OCI-LY7 (cell line): ENCODE measurements around the gene DENND1B. TPM values are rescaled to one million over a fixed set of nuclear protein-coding genes. Genes with fewer than 3 reads are reported as not detected.

Source experiments
- BruUV-seq: library from RNA; stranded (reverse); fragments of 400-500 nt; replicated peaks from 2 replicates; lab custom pipeline; 2021; lab: Mats Ljungman, UMichigan
- CTCF ChIA-PET: fragments of 300-600 bp; sonication (Branson Sonifier 250); formaldehyde crosslinking; loops from one replicate; lab custom pipeline; 2022; ENCODE audit warnings: antibody characterized with exemption; ENCODE audit not compliant: unreplicated experiment; lab: Charles Lee
- POLR2A ChIA-PET: fragments of 300-600 bp; sonication (Branson Sonifier 250); formaldehyde crosslinking; loops from one replicate; lab custom pipeline; 2022; ENCODE audit warnings: antibody characterized with exemption; lab: Charles Lee
- DNase-seq: peaks from one replicate; pipeline ENCODE4 v3.0.0-alpha.2; 2015; ENCODE audit warnings: low spot score
- H2AFZ ChIP-seq: fragments of 200-600 bp; sonication (generic), shearing (Covaris generic); 2 replicates; pipeline ENCODE4 v1.6.1; 2014; ENCODE audit warnings: mild to moderate bottlenecking, antibody characterized with exemption, low read length, moderate library complexity
- H3K27ac ChIP-seq: fragments of 200-600 bp; sonication (generic); 2 replicates; pipeline ENCODE4 v1.5.1; 2014; ENCODE audit warnings: mixed run types, low read depth, mild to moderate bottlenecking, moderate library complexity, low read length, inconsistent platforms; ENCODE audit not compliant: poor library complexity, severe bottlenecking
- H3K36me3 ChIP-seq: fragments of 200-600 bp; sonication (generic); 2 replicates; pipeline ENCODE4 v1.6.1; 2014; ENCODE audit warnings: mild to moderate bottlenecking, antibody characterized with exemption, low read length, moderate library complexity, mixed read lengths; ENCODE audit not compliant: insufficient read depth
- H3K4me1 ChIP-seq: fragments of 200-600 bp; sonication (generic); 2 replicates; pipeline ENCODE4 v1.5.1; 2014; ENCODE audit warnings: mild to moderate bottlenecking, low read length; ENCODE audit not compliant: insufficient read depth, poor library complexity, severe bottlenecking
- H3K4me2 ChIP-seq: fragments of 200-600 bp; sonication (generic); 2 replicates; pipeline ENCODE4 v1.6.1; 2014; ENCODE audit warnings: mild to moderate bottlenecking, low read length
- H3K4me3 ChIP-seq: fragments of 200-600 bp; sonication (generic); 2 replicates; pipeline ENCODE4 v1.5.1; 2014; ENCODE audit warnings: mild to moderate bottlenecking, low read depth, low read length; ENCODE audit not compliant: poor library complexity, severe bottlenecking
- H3K79me2 ChIP-seq: fragments of 200-600 bp; sonication (generic); 2 replicates; pipeline ENCODE4 v1.6.1; 2016; ENCODE audit warnings: low read depth, mild to moderate bottlenecking, low read length, moderate library complexity, mixed read lengths; ENCODE audit not compliant: insufficient read depth
- H3K9me2 ChIP-seq: fragments of 200-600 bp; sonication (generic); 2 replicates; pipeline ENCODE4 v1.6.1; 2016; ENCODE audit warnings: mild to moderate bottlenecking, low read length, mixed read lengths; ENCODE audit not compliant: insufficient read depth
- H3K9me3 ChIP-seq: fragments of 200-600 bp; sonication (generic); 2 replicates; pipeline ENCODE4 v1.6.1; 2014; ENCODE audit warnings: mild to moderate bottlenecking, mixed run types, low read length, mixed read lengths
- H4K20me1 ChIP-seq: fragments of 200-600 bp; sonication (generic); 2 replicates; pipeline ENCODE4 v1.6.1; 2014; ENCODE audit warnings: mild to moderate bottlenecking, antibody characterized with exemption, low read length, moderate library complexity, mixed read lengths; ENCODE audit not compliant: insufficient read depth
- EZH2phosphoT487 ChIP-seq: fragments of 200-600 bp; sonication (generic); IDR thresholded peaks from 2 replicates; pipeline ENCODE4 v1.6.1; 2018; ENCODE audit warnings: low read depth, borderline replicate concordance, mild to moderate bottlenecking, mixed run types, antibody characterized with exemption, low read length, moderate library complexity, mixed read lengths
- intact Hi-C: fragments of 100-400 bp; cut with micrococcal nuclease; formaldehyde crosslinking; loops from one replicate; pipeline ENCODE4 v1.10.0; 2022; ENCODE audit not compliant: unreplicated experiment
- total RNA-seq, 2 experiments: library from RNA; depleted of rRNA in 1 of 2; stranded (reverse); fragments of >200 nt in 1 of 2; shearing (Covaris generic) in 1 of 2; gene quantifications; 2 replicates each; pipeline ENCODE4 v1.2.3, GENCODE V29; 2014 to 2022
- TF ChIP-seq, protein P1 (sequence below): fragments of 200-600 bp; sonication (generic); conservative IDR thresholded peaks from 2 replicates; pipeline ENCODE4 v1.5.1; 2014; ENCODE audit warnings: mild to moderate bottlenecking, antibody characterized with exemption, low read length, moderate library complexity, mixed read lengths

Gene DENND1B
- total RNA-seq, 2 experiments from 2014 or later, result 17.4 to 43.0 TPM

GRCh38 chr1:197750366-197750765, 24.9 kb downstream of the DENND1B start:
- Histone ChIP-seq H3K4me2 (no peak overlapping the region), H3K36me3 (peaks cover 25% of the 10 kb centered on the region), H3K9me2 (no peaks in the 10 kb centered on the region), H2AFZ (no peak overlapping the region), H4K20me1 (no peaks in the 10 kb centered on the region), H3K27ac (no peak overlapping the region), H3K4me1 (peaks cover under 1% of the 10 kb centered on the region), H3K9me3 (0 out of 2 replicates have a peak, but pooled peaks cover 3% of the 10 kb centered on the region), H3K4me3 (no peak overlapping the region), H3K79me2 (peaks cover 49% of the 10 kb centered on the region)
- ChIA-PET CTCF (no interaction called here), POLR2A (interaction anchor here (0.6 to 0.9 kb wide), 2 partner anchors 12 to 34 kb away, joined by 3 to 5 read pairs; no protein-coding TSS in a partner anchor)
- intact Hi-C loops, result no loop called here
- BruUV-seq, result no TSS peak
- TF ChIP-seq, protein P1, sequence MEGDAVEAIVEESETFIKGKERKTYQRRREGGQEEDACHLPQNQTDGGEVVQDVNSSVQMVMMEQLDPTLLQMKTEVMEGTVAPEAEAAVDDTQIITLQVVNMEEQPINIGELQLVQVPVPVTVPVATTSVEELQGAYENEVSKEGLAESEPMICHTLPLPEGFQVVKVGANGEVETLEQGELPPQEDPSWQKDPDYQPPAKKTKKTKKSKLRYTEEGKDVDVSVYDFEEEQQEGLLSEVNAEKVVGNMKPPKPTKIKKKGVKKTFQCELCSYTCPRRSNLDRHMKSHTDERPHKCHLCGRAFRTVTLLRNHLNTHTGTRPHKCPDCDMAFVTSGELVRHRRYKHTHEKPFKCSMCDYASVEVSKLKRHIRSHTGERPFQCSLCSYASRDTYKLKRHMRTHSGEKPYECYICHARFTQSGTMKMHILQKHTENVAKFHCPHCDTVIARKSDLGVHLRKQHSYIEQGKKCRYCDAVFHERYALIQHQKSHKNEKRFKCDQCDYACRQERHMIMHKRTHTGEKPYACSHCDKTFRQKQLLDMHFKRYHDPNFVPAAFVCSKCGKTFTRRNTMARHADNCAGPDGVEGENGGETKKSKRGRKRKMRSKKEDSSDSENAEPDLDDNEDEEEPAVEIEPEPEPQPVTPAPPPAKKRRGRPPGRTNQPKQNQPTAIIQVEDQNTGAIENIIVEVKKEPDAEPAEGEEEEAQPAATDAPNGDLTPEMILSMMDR, result no peak
- no peak for DNase-seq

DNA sequence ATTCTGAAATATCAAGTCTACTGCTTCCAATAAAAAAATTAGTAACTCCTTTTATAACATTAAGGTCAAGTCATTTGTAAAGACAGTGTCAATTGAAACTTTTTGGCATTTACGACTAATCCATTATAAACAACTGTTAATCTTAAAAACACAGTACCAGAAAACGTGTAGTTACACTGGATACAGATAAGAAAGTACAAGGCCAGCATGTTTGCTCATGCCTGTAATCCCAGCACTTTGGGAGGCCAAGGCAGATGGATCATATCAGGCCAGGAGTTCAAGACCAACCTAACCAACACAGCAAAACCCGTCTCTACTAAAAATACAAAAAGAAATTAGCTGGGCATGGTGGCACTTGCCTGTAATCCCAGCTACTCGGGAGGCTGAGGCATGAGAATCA, 29.4 kb downstream of the DENND1B start:
- H2AFZ ChIP-seq, result no peak overlapping the region
- no peak overlapping the region for H3K4me2 ChIP-seq
- H3K4me3 ChIP-seq, result no peak overlapping the region
- peaks cover 9% of the 10 kb centered on the region for H3K4me1 ChIP-seq
- H3K36me3 ChIP-seq, result 0 out of 2 replicates have a peak, but pooled peaks cover 11% of the 10 kb centered on the region
- ChIA-PET POLR2A (interaction anchor here (1.2 to 1.3 kb wide), 2 partner anchors 13 to 27 kb away, joined by 3 to 4 read pairs; no protein-coding TSS in a partner anchor), CTCF (no interaction called here)
- no peak for DNase-seq
- no peaks in the 10 kb centered on the region for H4K20me1 ChIP-seq
- H3K9me3 ChIP-seq, result 0 out of 2 replicates have a peak, but pooled peaks cover 3% of the 10 kb centered on the region
- H3K79me2 ChIP-seq, result peaks cover 45% of the 10 kb centered on the region
- TF ChIP-seq, protein P1, result no peak
- TF ChIP-seq EZH2phosphoT487, result no peak
- intact Hi-C loops, result no loop called here
- no peak overlapping the region for H3K27ac ChIP-seq
- no TSS peak for BruUV-seq
- H3K9me2 ChIP-seq, result no peaks in the 10 kb centered on the region

DNA sequence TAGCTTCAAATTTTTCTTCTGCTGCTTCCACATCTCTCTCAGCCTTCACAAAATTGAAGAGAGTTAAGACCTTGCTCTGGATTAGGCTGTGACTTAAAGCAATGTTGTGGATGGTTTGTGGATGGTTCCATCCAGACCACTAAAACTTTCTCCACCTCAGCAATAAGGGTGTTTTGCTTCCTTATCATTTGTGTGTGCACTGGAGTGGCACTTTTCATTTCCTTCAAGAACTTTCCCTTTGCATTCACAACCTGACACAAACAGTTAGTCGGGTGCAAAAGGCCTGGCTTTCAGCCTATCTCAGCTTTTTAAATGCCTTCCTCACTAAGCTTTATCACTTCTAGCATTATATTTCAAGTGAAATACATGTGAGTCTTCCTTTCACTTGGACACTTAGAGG, 30.3 kb downstream of the DENND1B start:
- Histone ChIP-seq H2AFZ (no peak overlapping the region), H3K79me2 (peaks cover 37% of the 10 kb centered on the region), H3K9me3 (0 out of 2 replicates have a peak, but pooled peaks cover 3% of the 10 kb centered on the region), H3K27ac (no peak overlapping the region), H3K36me3 (0 out of 2 replicates have a peak, but pooled peaks cover 11% of the 10 kb centered on the region), H3K4me2 (peak overlapping the region; percentile 11; the same call in 1 of the 2 replicates), H3K4me1 (peaks cover 9% of the 10 kb centered on the region), H3K9me2 (no peaks in the 10 kb centered on the region), H3K4me3 (no peak overlapping the region), H4K20me1 (no peaks in the 10 kb centered on the region)
- ChIA-PET CTCF (no interaction called here), POLR2A (interaction anchor here (0.7 to 1.5 kb wide), 8 partner anchors 10 to 105 kb away, joined by 3 to 6 read pairs (median 3); no protein-coding TSS in a partner anchor)
- BruUV-seq, result no TSS peak
- intact Hi-C loops, result no loop called here
- TF ChIP-seq, protein P1, result no peak
- DNase-seq, result peak; percentile 7
